ENCODE measurements around the gene SAG.

- TF ChIP-seq CTCF (IDR thresholded peaks at IDR 0.05): no peak
- TF ChIP-seq POLR2A (IDR thresholded peaks at IDR 0.05): no peak
- no peak for TF ChIP-seq POLR2AphosphoS5 (IDR thresholded peaks at IDR 0.05)
Observed at GRCh38 chr2:233329489-233330135, 22.0 kb downstream of the SAG start.

Measured in transverse colon (tissue), 4 donors.